GM18517 (cell line): ENCODE data around the gene TMEM165.

Experiments
- ATAC-seq: cut with Tn5 transposase; IDR thresholded peaks from one replicate; pipeline ENCODE4 v1.9.1; 2021; ENCODE audit warnings: mild to moderate bottlenecking, moderate library complexity; ENCODE audit not compliant: unreplicated experiment

TMEM165 gene

DNA sequence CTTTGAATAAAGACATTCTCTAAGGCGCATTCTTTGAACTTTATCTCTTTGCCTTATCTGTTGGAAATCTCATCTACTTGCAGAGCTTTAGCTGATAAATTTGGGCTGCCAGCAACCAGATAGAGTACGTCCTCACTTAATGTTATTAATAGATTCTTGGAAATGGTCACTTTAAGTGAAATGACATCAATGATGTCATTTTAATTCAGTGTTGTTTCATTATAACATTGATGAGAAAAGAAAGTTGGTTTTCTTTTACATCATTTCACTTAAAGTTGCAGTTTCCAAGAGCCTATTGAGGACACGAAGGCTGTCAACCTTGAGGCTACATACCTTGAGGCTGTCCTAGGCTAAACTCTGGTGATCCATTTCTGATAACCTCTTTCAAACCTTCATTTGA, 9.3 kb downstream of the TMEM165 start:
- no peak for ATAC-seq

- ATAC-seq: no peak
Measured at GRCh38 chr4:55406545-55406944, 10.8 kb downstream of the TMEM165 start.

GRCh38 chr4:55407119-55407518, 11.4 kb downstream of the TMEM165 start:
- ATAC-seq: no peak

GRCh38 chr4:55407764-55408163, 12.0 kb downstream of the TMEM165 start:
- ATAC-seq: no peak

DNA sequence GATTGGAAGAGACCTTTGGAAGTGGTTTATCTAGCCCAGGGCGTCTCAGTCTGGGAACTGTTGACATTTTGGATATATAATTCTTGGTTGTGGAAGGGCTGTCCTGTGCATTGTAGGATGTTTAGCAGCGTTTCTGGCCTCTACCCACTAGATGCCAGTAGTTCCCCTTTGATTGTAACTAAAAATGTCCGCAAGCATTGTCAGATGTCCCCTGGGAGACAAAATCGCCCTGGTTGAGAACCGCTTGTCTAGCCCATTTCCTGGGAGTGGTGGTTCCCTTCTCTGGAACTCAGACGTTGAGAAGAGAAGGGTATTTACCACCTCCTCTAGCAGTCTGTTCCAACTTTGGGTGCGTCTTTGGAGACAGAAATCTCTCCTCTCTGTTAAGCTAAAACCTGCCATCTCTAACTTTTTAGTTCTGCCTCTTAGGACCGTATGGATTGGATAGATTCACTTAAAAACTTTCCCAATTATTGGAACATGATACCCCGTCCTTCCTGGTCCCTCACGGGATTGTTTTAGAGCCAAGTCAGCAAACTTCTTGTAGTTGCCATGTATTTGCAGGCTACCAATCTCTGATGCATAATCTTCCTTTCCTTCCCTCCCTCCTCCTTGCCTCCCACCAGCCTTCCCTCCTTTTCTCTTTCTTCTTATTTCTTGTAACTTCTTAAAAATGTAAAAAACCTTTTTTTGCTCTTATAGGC, 13.9 kb downstream of the TMEM165 start:
- peak; percentile 75 for ATAC-seq

DNA sequence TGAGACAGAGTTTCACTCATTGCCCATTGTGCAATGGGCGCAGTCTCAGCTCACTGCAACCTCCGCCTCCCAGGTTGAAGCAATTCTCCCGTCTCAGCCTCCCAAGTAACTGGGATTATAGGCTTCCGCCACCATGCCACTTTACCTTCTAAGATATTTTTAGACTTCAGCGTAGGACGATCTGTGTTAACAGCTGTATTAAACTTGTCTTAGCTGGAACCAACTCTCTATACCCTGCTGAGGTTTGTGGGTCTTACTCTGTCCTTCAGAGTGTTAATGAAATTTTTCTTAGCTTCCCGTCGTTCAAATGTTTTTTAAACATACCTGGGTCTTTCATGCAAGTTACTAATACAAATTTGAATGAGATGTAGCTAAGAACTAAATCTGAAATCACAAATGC, 14.7 kb downstream of the TMEM165 start:
- ATAC-seq: no peak

DNA sequence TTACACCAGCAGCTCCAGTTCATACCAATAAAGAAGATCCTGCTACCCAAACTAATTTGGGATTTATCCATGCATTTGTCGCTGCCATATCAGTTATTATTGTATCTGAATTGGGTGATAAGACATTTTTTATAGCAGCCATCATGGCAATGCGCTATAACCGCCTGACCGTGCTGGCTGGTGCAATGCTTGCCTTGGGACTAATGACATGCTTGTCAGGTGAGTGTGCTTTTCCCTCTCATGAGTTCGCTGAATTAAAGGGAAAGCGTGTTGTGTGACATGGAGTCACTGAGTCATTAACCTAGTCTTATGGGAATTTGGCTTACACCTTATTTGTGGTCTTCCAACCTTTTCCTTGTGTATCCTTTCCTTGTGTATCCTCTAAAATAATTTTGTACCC, 15.9 kb downstream of the TMEM165 start:
- no peak for ATAC-seq

DNA sequence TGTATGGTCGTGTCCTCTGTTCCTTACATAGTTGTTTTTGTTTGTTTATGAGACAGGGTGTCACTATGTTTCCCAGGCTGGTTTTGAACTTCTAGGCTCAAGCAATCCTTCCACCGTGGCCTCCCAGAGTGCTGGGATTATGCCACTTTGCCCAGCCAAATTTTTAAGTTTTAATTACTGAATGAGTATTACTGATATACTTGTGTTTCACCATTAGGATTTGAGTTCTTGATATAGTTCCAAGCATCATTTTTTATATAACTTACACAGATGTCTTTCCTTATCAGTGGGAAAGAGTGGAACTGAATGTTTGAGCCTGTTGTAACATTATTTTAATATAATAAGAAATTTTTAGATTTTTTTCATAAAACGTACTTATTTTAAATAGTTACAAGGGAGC, 20.4 kb downstream of the TMEM165 start:
- ATAC-seq: no peak

DNA sequence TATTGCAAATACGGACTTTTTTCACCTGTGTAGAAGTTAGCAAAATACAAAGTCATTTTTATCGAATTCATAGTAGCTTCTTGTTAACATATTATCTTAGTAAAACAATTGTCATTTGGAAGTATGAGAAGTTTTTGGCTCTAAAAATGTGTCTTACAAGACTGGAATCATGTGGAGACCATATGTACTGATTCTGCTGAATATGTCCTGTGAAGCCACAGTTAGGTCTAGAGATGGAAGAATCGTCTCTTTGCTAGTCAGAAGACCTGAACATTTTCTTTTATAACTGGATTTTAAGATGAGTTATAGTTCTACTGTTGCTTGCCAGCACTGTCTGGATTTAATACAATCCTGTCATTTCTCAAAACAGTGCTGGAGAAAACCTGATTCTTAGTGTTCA, 29.0 kb downstream of the TMEM165 start:
- no peak for ATAC-seq

- no peak for ATAC-seq
Measured at GRCh38 chr4:55431710-55432336, 36.1 kb downstream of the TMEM165 start.

GRCh38 chr4:55435141-55435841, 39.5 kb downstream of the TMEM165 start:
- no peak for ATAC-seq

GRCh38 chr4:55437356-55437796, 41.6 kb downstream of the TMEM165 start:
- no peak for ATAC-seq

DNA sequence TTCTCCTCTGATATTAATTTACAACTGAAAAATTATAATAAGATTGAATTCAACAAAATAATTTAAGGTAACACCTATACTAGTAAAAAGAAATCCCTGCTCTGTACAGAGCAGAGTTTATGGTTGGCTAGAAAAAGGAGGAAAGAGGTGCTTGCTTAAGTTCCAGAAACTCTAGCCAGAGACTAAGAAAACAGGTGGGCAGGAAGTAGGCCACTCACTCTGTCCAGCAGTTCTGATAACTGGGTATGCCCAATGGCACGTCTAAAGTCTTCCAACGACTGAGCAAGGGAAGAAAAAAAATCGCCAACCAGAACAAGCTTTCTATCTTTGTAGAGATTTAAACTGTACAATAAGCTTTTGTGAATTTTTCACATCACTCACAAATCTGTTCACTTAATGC, 42.1 kb downstream of the TMEM165 start:
- no peak for ATAC-seq

DNA sequence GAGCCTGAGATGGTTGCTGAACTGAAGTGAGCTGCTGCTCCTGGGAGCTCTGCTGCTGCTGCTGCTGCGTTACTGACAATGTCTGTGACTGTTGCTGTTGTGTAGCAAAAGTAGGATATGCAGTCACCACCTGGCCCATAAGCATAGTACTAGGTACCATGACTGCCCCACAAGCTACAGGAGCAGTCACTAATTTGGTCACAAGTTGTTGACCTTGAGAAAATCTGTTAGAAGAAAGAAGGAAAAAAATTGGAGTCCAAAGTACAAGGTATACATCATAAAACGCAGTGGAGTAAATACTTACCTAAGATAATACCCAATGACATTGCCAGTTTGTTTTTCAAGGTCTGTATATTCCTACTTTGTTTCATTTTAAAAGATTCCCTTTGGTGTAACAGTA, 42.6 kb downstream of the TMEM165 start:
- no peak for ATAC-seq

GRCh38 chr4:55439023-55439422, 43.3 kb downstream of the TMEM165 start:
- ATAC-seq: no peak

DNA sequence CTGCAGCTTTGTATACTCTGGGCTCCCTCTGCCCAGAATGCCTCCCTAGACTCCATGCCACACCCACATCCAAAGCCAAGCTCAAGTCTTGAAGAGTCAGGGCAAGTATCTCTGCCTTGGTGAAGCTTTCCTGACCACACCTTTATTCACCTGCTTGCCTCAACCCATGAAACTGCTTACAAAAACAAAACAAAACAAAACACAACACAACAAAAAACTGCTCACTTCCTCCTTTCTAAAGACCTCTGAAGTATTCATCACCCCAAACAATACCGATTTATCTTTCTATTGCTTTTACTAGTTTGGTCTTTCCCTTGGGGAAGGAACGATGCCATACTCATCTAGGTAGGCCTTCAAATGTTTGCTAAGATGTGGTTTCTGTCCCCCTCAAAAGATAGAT, 45.0 kb downstream of the TMEM165 start:
- no peak for ATAC-seq

DNA sequence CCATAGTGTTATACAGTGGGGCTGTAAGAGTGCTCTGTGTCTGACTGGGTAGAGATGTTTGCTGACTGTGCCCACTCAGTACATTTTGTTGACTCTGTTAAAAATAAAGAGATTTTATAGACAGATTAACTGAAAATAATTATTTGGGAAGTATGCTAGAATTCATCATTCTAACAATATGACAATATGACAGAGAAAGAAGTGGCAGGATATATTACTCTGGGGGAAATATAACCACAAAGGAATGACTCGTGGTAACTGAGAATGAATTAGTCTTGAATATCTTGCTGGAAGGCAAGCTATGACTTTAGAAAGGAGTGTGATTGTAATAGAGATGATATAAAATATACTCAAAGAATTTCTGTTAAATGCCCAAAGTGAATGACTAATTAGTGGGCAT, 46.8 kb downstream of the TMEM165 start:
- ATAC-seq: no peak

DNA sequence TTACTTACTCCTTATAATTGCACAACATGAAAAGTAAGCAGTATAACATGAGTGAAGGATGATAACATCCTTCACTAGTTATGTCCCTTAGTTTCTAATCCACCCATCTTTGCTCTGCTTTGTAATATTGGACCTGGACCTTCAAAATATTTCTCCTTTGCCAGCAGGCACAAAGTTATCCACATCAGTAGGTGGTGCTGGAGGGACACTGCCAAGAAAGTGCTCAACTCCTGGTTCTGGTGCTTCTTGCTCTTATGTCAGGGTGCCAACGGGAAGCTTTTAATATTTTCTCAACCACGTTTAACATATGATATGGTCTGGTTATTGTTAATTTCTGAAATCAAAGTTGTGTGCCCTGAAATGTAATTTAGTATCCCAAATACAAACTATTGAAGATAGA, 49.1 kb downstream of the TMEM165 start:
- ATAC-seq: no peak

DNA sequence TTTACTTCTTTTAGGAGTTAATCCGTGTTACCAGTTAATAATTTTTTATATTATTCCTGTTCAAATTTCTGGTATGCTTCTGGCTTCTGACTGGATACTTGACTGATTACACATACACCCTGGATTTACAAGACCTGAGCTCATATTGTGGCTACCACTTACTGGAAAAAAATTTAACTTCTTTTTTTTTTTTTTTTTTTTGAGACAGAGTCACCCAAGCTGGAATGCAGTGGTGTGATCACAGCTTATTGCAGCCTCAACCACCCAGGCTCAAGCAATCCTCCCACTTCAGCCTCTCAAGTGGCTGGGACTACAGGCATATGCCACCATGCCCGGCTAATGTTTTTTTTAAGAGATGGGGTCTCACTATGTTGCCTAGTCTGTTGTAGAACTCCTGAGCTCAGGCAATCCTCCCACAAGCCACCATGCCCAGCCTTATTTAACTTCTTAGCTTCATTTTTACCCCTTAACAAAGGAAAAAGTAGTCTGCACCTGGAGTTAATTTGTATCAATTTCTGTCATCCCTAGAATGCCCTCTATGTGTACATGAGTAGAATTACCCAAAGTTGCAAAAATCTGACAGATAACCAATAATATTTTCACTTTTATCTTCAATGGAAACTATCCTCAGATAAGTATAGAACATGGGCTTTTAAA, 50.3 kb downstream of the TMEM165 start:
- no peak for ATAC-seq

DNA sequence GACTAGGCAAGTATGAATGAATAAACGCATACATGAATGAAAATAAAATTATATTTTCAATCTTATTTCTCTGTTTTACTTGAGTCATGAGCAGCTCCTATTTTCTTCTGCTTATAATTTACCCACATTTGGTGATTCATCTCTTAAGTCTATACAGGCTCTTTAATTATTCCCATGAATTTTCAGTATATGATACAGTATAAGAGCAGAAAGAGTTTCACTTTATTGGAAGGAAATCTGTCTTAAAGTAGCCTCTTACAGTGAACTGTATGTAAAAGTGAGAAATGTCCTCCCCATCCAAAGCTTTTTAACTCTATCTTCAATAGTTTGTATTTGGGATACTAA, 50.8 kb downstream of the TMEM165 start:
- no peak for ATAC-seq

- ATAC-seq: no peak
Measured at GRCh38 chr4:55447108-55447708, 51.5 kb downstream of the TMEM165 start.
